H1 (cell line): ENCODE results near the gene MPDU1. TPM values are rescaled to one million over a fixed set of nuclear protein-coding genes. Genes with fewer than 3 reads are reported as not detected.
A peak's percentile ranks its signal among the peaks of the same experiment; 100 is the strongest.

Experiments used
- CTCF ChIA-PET: fragments of 300-600 bp; sonication (Branson Sonifier 250); formaldehyde crosslinking; loops from one replicate; lab custom pipeline; 2021; ENCODE audit not compliant: partially characterized antibody; lab: Charles Lee
- POLR2A ChIA-PET: fragments of 300-600 bp; sonication (Branson Sonifier 250); formaldehyde crosslinking; loops from one replicate; lab custom pipeline; 2021; ENCODE audit warnings: inconsistent platforms; ENCODE audit not compliant: partially characterized antibody; lab: Charles Lee
- DNase-seq, 2 experiments: peaks; one replicate each; pipeline versions ENCODE4 v3.0.0 to v3.0.0-alpha.2; 2010 to 2022; ENCODE audit warnings: low spot score in 2 of 2, low read depth in 1 of 2, mixed read lengths in 1 of 2
- FAIRE-seq: peaks from 2 replicates; lab custom pipeline; 2011; peaks lifted over from hg19 to GRCh38; lab: Jason Lieb, UNC
- H2AFZ ChIP-seq: 2 replicates; pipeline ENCODE4 v1.8.1; 2012; ENCODE audit warnings: low read length, inconsistent platforms
- H2AK5ac ChIP-seq: 2 replicates; pipeline ENCODE4 v1.6.1; 2013; ENCODE audit warnings: low read depth, low read length
- H2BK120ac ChIP-seq: replicated peaks from 2 replicates; pipeline ENCODE3; 2013; ENCODE audit warnings: low read depth, low read length, inconsistent platforms
- H2BK12ac ChIP-seq: 2 replicates; pipeline ENCODE4 v1.6.1; 2013; ENCODE audit warnings: low read depth, low read length
- H2BK15ac ChIP-seq: 2 replicates; pipeline ENCODE4 v1.6.1; 2013; ENCODE audit warnings: low read length
- H2BK20ac ChIP-seq: 2 replicates; pipeline ENCODE4 v1.6.1; 2013; ENCODE audit warnings: low read length
- H2BK5ac ChIP-seq: 2 replicates; pipeline ENCODE4 v1.6.1; 2013; ENCODE audit warnings: low read depth, low read length
- H3K14ac ChIP-seq: 2 replicates; pipeline ENCODE4 v1.6.1; 2013; ENCODE audit warnings: inconsistent platforms; ENCODE audit not compliant: insufficient read length
- H3K18ac ChIP-seq: 2 replicates; pipeline ENCODE4 v1.6.1; 2013; ENCODE audit warnings: low read length; ENCODE audit errors: extremely low read depth
- H3K23ac ChIP-seq: 2 replicates; pipeline ENCODE4 v1.6.1; 2013; ENCODE audit warnings: inconsistent platforms; ENCODE audit not compliant: insufficient read length
- H3K23me2 ChIP-seq: 2 replicates; pipeline ENCODE4 v1.6.1; 2013; ENCODE audit warnings: low read depth, low read length
- H3K27ac ChIP-seq: 2 replicates; pipeline ENCODE4 v1.6.1; 2011; ENCODE audit warnings: low read depth, low read length, inconsistent platforms
- H3K27me3 ChIP-seq, 4 experiments: replicated peaks in 1 of 4; 1 replicate in 1 of 4; 2 replicates in 3 of 4; pipeline versions ENCODE4 v1.6.1 to v1.8.1; 2011 to 2013; ENCODE audit warnings: low read length in 3 of 4, mild to moderate bottlenecking in 3 of 4, inconsistent platforms in 2 of 4, mixed read lengths in 2 of 4, moderate library complexity in 1 of 4; ENCODE audit not compliant: control insufficient read depth in 3 of 4, insufficient read depth in 3 of 4; ENCODE audit errors: extremely low read depth in 1 of 4
- H3K36me3 ChIP-seq, 4 experiments: 2 replicates each; pipeline versions ENCODE4 v1.6.1 to v1.8.1; 2011 to 2013; ENCODE audit warnings: mild to moderate bottlenecking in 4 of 4, low read length in 3 of 4, moderate library complexity in 2 of 4, control low read depth in 1 of 4, inconsistent platforms in 1 of 4; ENCODE audit not compliant: insufficient read depth in 4 of 4, control insufficient read depth in 2 of 4
- H3K4ac ChIP-seq: replicated peaks from 2 replicates; pipeline ENCODE3; 2013; ENCODE audit warnings: low read length, low read depth, mixed read lengths, inconsistent platforms; ENCODE audit not compliant: insufficient read length
- H3K4me1 ChIP-seq, 4 experiments: replicated peaks in 1 of 4; 1 replicate in 1 of 4; 2 replicates in 3 of 4; pipeline versions ENCODE4 v1.6.1 to v1.8.1; 2011 to 2013; ENCODE audit warnings: low read length in 3 of 4, inconsistent platforms in 2 of 4, mixed read lengths in 1 of 4; ENCODE audit not compliant: insufficient read depth in 4 of 4, control insufficient read depth in 3 of 4
- H3K4me2 ChIP-seq, 2 experiments: 2 replicates each; pipeline versions ENCODE4 v1.6.1 to v1.8.1; 2011 to 2013; ENCODE audit warnings: low read depth in 2 of 2, low read length in 2 of 2, control low read depth in 1 of 2, inconsistent platforms in 1 of 2, mild to moderate bottlenecking in 1 of 2; ENCODE audit not compliant: insufficient read depth in 1 of 2
- H3K4me3 ChIP-seq, 4 experiments: fragments of 200-600, 300-600 bp in 1 of 4; sonication (generic), shearing (Covaris generic), sonication (Bioruptor Twin) in 1 of 4; 2 replicates each; pipeline versions ENCODE4 v1.5.1 to v1.8.1; 2011 to 2016; ENCODE audit warnings: low read length in 4 of 4, low read depth in 3 of 4, control low read depth in 2 of 4, inconsistent platforms in 2 of 4, mild to moderate bottlenecking in 2 of 4, mixed read lengths in 1 of 4, moderate library complexity in 1 of 4; ENCODE audit not compliant: insufficient read depth in 2 of 4; ENCODE audit errors: extremely low read depth in 1 of 4
- H3K56ac ChIP-seq: replicated peaks from 2 replicates; pipeline ENCODE3; 2013; ENCODE audit warnings: low read depth, mild to moderate bottlenecking, mixed read lengths, low read length, inconsistent platforms; ENCODE audit not compliant: insufficient read length
- H3K79me1 ChIP-seq: 2 replicates; pipeline ENCODE4 v1.6.1; 2013; ENCODE audit warnings: low read depth, low read length, control low read depth
- H3K79me2 ChIP-seq, 2 experiments: 2 replicates each; pipeline versions ENCODE4 v1.6.1 to v1.8.1; 2012 to 2013; ENCODE audit warnings: low read length in 2 of 2, mild to moderate bottlenecking in 2 of 2, inconsistent platforms in 1 of 2; ENCODE audit not compliant: insufficient read depth in 2 of 2, control insufficient read depth in 1 of 2
- H3K9ac ChIP-seq, 4 experiments: replicated peaks in 1 of 4; 1 replicate in 1 of 4; 2 replicates in 3 of 4; pipeline versions ENCODE4 v1.6.1 to v1.8.1; 2011 to 2013; ENCODE audit warnings: low read depth in 3 of 4, low read length in 3 of 4, control low read depth in 2 of 4, mild to moderate bottlenecking in 2 of 4, moderate library complexity in 2 of 4, inconsistent platforms in 1 of 4; ENCODE audit errors: extremely low read depth in 1 of 4
- H3K9me3 ChIP-seq, 2 experiments: 2 replicates each; pipeline versions ENCODE4 v1.6.1 to v1.8.1; 2012 to 2013; ENCODE audit warnings: mild to moderate bottlenecking in 2 of 2, moderate library complexity in 2 of 2, control low read depth in 1 of 2, inconsistent platforms in 1 of 2, low read depth in 1 of 2, low read length in 1 of 2, mixed read lengths in 1 of 2; ENCODE audit not compliant: insufficient read depth in 2 of 2
- H4K20me1 ChIP-seq, 2 experiments: replicated peaks in 1 of 2; 2 replicates each; pipeline versions ENCODE3 to v1.8.1; 2011 to 2013; ENCODE audit warnings: inconsistent platforms in 2 of 2, low read length in 2 of 2, mild to moderate bottlenecking in 1 of 2; ENCODE audit not compliant: insufficient read depth in 2 of 2, control insufficient read depth in 1 of 2
- H4K5ac ChIP-seq: 2 replicates; pipeline ENCODE4 v1.6.1; 2013; ENCODE audit warnings: low read length, low read depth, mixed read lengths, inconsistent platforms; ENCODE audit not compliant: insufficient read length
- H4K8ac ChIP-seq: 2 replicates; pipeline ENCODE4 v1.8.0; 2013; ENCODE audit warnings: mild to moderate bottlenecking, moderate library complexity, low read length, inconsistent platforms; ENCODE audit not compliant: insufficient read depth; ENCODE audit errors: extremely low read depth
- H4K91ac ChIP-seq: replicated peaks from 2 replicates; pipeline ENCODE3; 2013; ENCODE audit warnings: low read length, mixed read lengths, inconsistent platforms; ENCODE audit not compliant: insufficient read length
- CBX5 ChIP-seq: fragments of 300-800, 300-1000 bp; sonication (generic); IDR thresholded peaks from 2 replicates; pipeline ENCODE4 v1.7.1; 2016; ENCODE audit warnings: antibody characterized with exemption, low read length, low read depth
- CEBPB ChIP-seq: IDR thresholded peaks from 2 replicates; pipeline ENCODE4 v1.6.1; 2012; ENCODE audit warnings: low read depth, low read length
- EP300 ChIP-seq, 2 experiments: IDR thresholded peaks; 1 replicate in 1 of 2; 2 replicates in 1 of 2; pipeline ENCODE4 v1.6.1; 2011 to 2012; ENCODE audit warnings: low read depth in 2 of 2, low read length in 2 of 2, mild to moderate bottlenecking in 2 of 2, borderline replicate concordance in 1 of 2, inconsistent platforms in 1 of 2, moderate library complexity in 1 of 2
- HDAC2 ChIP-seq, 2 experiments: fragments of 300-600 bp in 1 of 2; sonication (generic) in 1 of 2; IDR thresholded peaks; 2 replicates each; pipeline ENCODE4 v1.6.1; 2011 to 2012; ENCODE audit warnings: low read depth in 2 of 2, low read length in 2 of 2, mild to moderate bottlenecking in 2 of 2, moderate library complexity in 2 of 2, borderline replicate concordance in 1 of 2, inconsistent platforms in 1 of 2
- PHF8 ChIP-seq: fragments of 200-600 bp; sonication (generic); conservative IDR thresholded peaks from 2 replicates; pipeline ENCODE4 v1.7.1; 2012; ENCODE audit warnings: low read depth, mild to moderate bottlenecking, inconsistent platforms, low read length, moderate library complexity
- SIN3A ChIP-seq, 2 experiments: IDR thresholded peaks in 1 of 2; conservative IDR thresholded peaks in 1 of 2; 2 replicates each; pipeline ENCODE4 v1.6.1; 2011 to 2012; ENCODE audit warnings: low read length in 2 of 2, improper control_type of control experiment in 1 of 2, low read depth in 1 of 2, mild to moderate bottlenecking in 1 of 2
- SIX5 ChIP-seq: IDR thresholded peaks from 2 replicates; pipeline ENCODE4 v1.6.1; 2011; ENCODE audit warnings: mild to moderate bottlenecking, low read depth, low read length
- ZNF274 ChIP-seq: IDR thresholded peaks from 2 replicates; pipeline ENCODE4 v1.7.0; 2012; ENCODE audit warnings: low read length, borderline replicate concordance; ENCODE audit errors: extremely low read depth
- WGBS, 2 experiments: shearing (Covaris generic) in 1 of 2; methylation state at CpG; one replicate each; pipeline versions ENCODE4 v1.1.6 to v1.1.7; 2013 to 2015; ENCODE audit warnings: low lambda C conversion rate in 2 of 2, mixed read lengths in 2 of 2, inconsistent platforms in 1 of 2, low coverage in 1 of 2, missing lambda C conversion rate in 1 of 2; ENCODE audit not compliant: insufficient replicate concordance in 2 of 2, insufficient coverage in 1 of 2, insufficient read length in 1 of 2; ENCODE audit errors: extremely low coverage in 1 of 2, missing lambda C conversion rate in 1 of 2; 5-methylcytosine and 5-hydroxymethylcytosine counted together
- polyA plus RNA-seq, 7 experiments: library from polyadenylated mRNA; depleted of rRNA in 3 of 7; stranded (reverse) in 5 of 7; unstranded in 2 of 7; fragments of >200 nt in 5 of 7; fragments of 200-250 nt in 2 of 7; gene quantifications; 1 replicate in 5 of 7; 2 replicates in 1 of 7; 4 replicates in 1 of 7; pipeline versions ENCODE4 v1.2.1 to v1.2.3, GENCODE V29; 2011 to 2013; ENCODE audit warnings: missing spikeins in 2 of 7, mixed read lengths in 2 of 7
- total RNA-seq: library from RNA; stranded (reverse); fragmentation: NEBNext Ultra II Directional; extraction: Animal tissue kit (Norgen Biotek cat#: 25700); gene quantifications from 2 replicates; pipeline ENCODE4 v1.2.1, GENCODE V29; 2021

The MPDU1 gene
- total and polyA plus RNA-seq, 2 of the 8 experiments (the other 6 are each of a cell fraction or from before 2014, with no cell fraction given), result 63.2 to 142 TPM

DNA sequence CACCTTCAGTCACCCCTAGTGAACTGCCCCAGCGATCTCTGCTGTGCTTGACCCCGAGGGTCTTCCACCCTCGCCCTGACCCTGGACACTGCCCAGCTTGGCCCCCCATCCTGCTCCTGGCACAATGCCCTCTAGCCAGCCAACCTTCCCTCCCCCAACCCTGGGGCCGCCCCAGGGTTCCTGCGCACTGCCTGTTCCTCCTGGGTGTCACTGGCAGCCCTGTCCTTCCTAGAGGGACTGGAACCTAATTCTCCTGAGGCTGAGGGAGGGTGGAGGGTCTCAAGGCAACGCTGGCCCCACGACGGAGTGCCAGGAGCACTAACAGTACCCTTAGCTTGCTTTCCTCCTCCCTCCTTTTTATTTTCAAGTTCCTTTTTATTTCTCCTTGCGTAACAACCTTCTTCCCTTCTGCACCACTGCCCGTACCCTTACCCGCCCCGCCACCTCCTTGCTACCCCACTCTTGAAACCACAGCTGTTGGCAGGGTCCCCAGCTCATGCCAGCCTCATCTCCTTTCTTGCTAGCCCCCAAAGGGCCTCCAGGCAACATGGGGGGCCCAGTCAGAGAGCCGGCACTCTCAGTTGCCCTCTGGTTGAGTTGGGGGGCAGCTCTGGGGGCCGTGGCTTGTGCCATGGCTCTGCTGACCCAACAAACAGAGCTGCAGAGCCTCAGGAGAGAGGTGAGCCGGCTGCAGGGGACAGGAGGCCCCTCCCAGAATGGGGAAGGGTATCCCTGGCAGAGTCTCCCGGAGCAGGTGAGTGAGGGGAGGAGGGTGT is 24.9 kb upstream of the MPDU1 start, which contains the start of gene TNFSF13:
TNFSF13 (plus strand) TSS at position 207 of the 776 bp plus-strand sequence; CDS start at position 497, 290 bp downstream.
- H3K27ac ChIP-seq, result 0 out of 2 replicates have a peak within 1 kb of the TSS, but pooled peaks have one; percentile 21
- peak within 1 kb of the TSS; percentile 56; the same call in 1 of the 2 replicates for H2BK5ac ChIP-seq
- H2BK15ac ChIP-seq, result peak within 1 kb of the TSS; percentile 96
- H3K23me2 ChIP-seq, result peaks cover 6% of the 10 kb centered on the region; the same call in 1 of the 2 replicates
- no peak within 1 kb of the TSS for H3K14ac ChIP-seq
- peak within 1 kb of the TSS; percentile 49 to 61 for H3K4me2 ChIP-seq
- H2AK5ac ChIP-seq, result peak within 1 kb of the TSS; percentile 18
- H3K9me3 ChIP-seq, result no peaks in the 10 kb centered on the region
- peaks cover 11 to 45% (median 26%) of the 10 kb centered on the region in 4 experiments for H3K4me1 ChIP-seq
- CTCF ChIA-PET, result interaction anchor here (0.7 to 12.7 kb wide), 9 partner anchors 26 to 202 kb away, joined by 3 to 251 read pairs (median 3); no protein-coding TSS in a partner anchor
- H2BK20ac ChIP-seq, result 0 out of 2 replicates have a peak within 1 kb of the TSS, but pooled peaks have one; percentile 41
- 0 out of 7 replicates have a peak within 1 kb of the TSS, but pooled peaks of 1 of the 4 experiments have one; percentile 2 for H3K9ac ChIP-seq
- WGBS, 2 experiments, result 79% methylated on average over 15 of the region's 16 CpGs; no CpG with 5 or more reads in 1 of the 2 experiments
- peaks cover 7% of the 10 kb centered on the region for H3K79me1 ChIP-seq
- H3K4me3 ChIP-seq, result peak within 1 kb of the TSS in 2 of 4 experiments; percentile 11 to 34; a peak in 5 of 8 replicates
- no peak for DNase-seq
- peak within 1 kb of the TSS; percentile 96 for H3K4ac ChIP-seq
- no peak within 1 kb of the TSS for H2AFZ ChIP-seq
- H4K20me1 ChIP-seq, result peaks cover 0 to 1% of the 10 kb centered on the region in 2 experiments
- no peak within 1 kb of the TSS for H3K56ac ChIP-seq
- peak within 1 kb of the TSS; percentile 92 for H4K91ac ChIP-seq
- POLR2A ChIA-PET, result interaction anchor here (0.8 to 37.5 kb wide), 13 partner anchors 10 to 152 kb away, joined by 3 to 1144 read pairs (median 6); partner anchors contain the start of genes CD68, MPDU1, POLR2A and SOX15
- H3K18ac ChIP-seq, result peak within 1 kb of the TSS; percentile 87
- peak within 1 kb of the TSS; percentile 55 for H4K5ac ChIP-seq
- H3K23ac ChIP-seq, result no peak within 1 kb of the TSS
- H2BK120ac ChIP-seq, result no peak within 1 kb of the TSS
- peak within 1 kb of the TSS; percentile 81 for H4K8ac ChIP-seq
- H2BK12ac ChIP-seq, result peak within 1 kb of the TSS; percentile 68; the same call in 1 of the 2 replicates
- H3K27me3 ChIP-seq, result no peaks in the 10 kb centered on the region
- H3K79me2 ChIP-seq, result peaks cover 4 to 14% of the 10 kb centered on the region in 2 experiments; a peak in 3 of 4 replicates
- FAIRE-seq, result no peak
- peaks cover under 1 to 6% (median 2%) of the 10 kb centered on the region in 4 experiments; a peak in 4 of 8 replicates for H3K36me3 ChIP-seq
- TF ChIP-seq PHF8 (no peak), EP300 (IDR thresholded peaks at IDR 0.05; ENCODE audit: borderline replicate concordance in 1 of 2, low read depth in 2 of 2, low read length in 2 of 2) (no peak), CBX5 (no peak), CEBPB (no peak), ZNF274 (no peak), SIN3A (conservative IDR thresholded peaks at IDR 0.05 in 1 of 2, IDR thresholded peaks at IDR 0.05 in 1 of 2; ENCODE audit: low read depth in 1 of 2, low read length in 2 of 2) (no peak), SIX5 (no peak), HDAC2 (IDR thresholded peaks at IDR 0.05; ENCODE audit: borderline replicate concordance in 1 of 2, low read depth in 2 of 2, low read length in 2 of 2) (no peak)
